D721Med (cell line): ENCODE data around the gene CPNE2.

Experiments
- DNase-seq: peaks from one replicate; pipeline ENCODE4 v3.0.0; 2011; ENCODE audit warnings: low spot score; ENCODE audit not compliant: insufficient read length
- FAIRE-seq: peaks from 2 replicates; lab custom pipeline; 2011; peaks lifted over from hg19 to GRCh38; lab: Jason Lieb, UNC
- CTCF ChIP-seq: IDR thresholded peaks from 2 replicates; pipeline ENCODE4 v1.5.1; 2012; ENCODE audit warnings: mild to moderate bottlenecking, control low read depth; ENCODE audit not compliant: insufficient read depth; ENCODE audit errors: missing control alignments

CPNE2 gene

GRCh38 chr16:57127037-57127763, 34.8 kb downstream of the CPNE2 start:
- no peak for TF ChIP-seq CTCF
- FAIRE-seq (no peak), DNase-seq (no peak)

- FAIRE-seq, result no peak
- no peak for TF ChIP-seq CTCF
- no peak for DNase-seq
Measured at GRCh38 chr16:57127836-57128235, 35.5 kb downstream of the CPNE2 start.

- TF ChIP-seq CTCF, result no peak
- no peak for DNase-seq
- FAIRE-seq, result no peak
Measured at GRCh38 chr16:57128771-57129389, 36.5 kb downstream of the CPNE2 start.

GRCh38 chr16:57130950-57131321, 38.6 kb downstream of the CPNE2 start:
- DNase-seq, result no peak
- FAIRE-seq, result no peak
- TF ChIP-seq CTCF, result no peak

GRCh38 chr16:57131351-57131970, 39.1 kb downstream of the CPNE2 start:
- DNase-seq (no peak), FAIRE-seq (no peak)
- no peak for TF ChIP-seq CTCF

GRCh38 chr16:57132470-57132869, 40.1 kb downstream of the CPNE2 start:
- FAIRE-seq, result no peak
- no peak for TF ChIP-seq CTCF

GRCh38 chr16:57133031-57133430, 40.6 kb downstream of the CPNE2 start:
- no peak for TF ChIP-seq CTCF
- DNase-seq (no peak), FAIRE-seq (no peak)

More at GRCh38 chr16:57132470-57132869, 40.1 kb downstream of the CPNE2 start:
- no peak for DNase-seq
